Mesothelial cell of epicardium (in vitro differentiated cells): ENCODE data around the gene WRAP73. TPM values are rescaled to one million over a fixed set of nuclear protein-coding genes. Genes with fewer than 3 reads are reported as not detected.

Source experiments
- DNase-seq, 2 experiments: peaks; one replicate each; pipeline ENCODE4 v3.0.0; 2021; ENCODE audit warnings: low spot score in 2 of 2; ENCODE audit not compliant: unreplicated experiment in 2 of 2
- H3K27ac Mint-ChIP-seq: 2 replicates; pipeline ENCODE4 v1.8.0; 2021; ENCODE audit warnings: mixed read lengths
- H3K27me3 Mint-ChIP-seq: 2 replicates; pipeline ENCODE4 v1.8.0; 2021; ENCODE audit warnings: low read depth, mixed read lengths
- H3K36me3 Mint-ChIP-seq: 2 replicates; pipeline ENCODE4 v1.8.0; 2021; ENCODE audit warnings: mixed read lengths
- H3K4me1 Mint-ChIP-seq: 2 replicates; pipeline ENCODE4 v1.8.0; 2021; ENCODE audit warnings: mixed read lengths
- H3K4me3 Mint-ChIP-seq: 2 replicates; pipeline ENCODE4 v1.8.0; 2021; ENCODE audit warnings: mild to moderate bottlenecking, moderate library complexity, mixed read lengths
- H3K9me3 Mint-ChIP-seq: 2 replicates; pipeline ENCODE4 v1.8.0; 2021; ENCODE audit warnings: mixed read lengths
- total RNA-seq: library from RNA; stranded (reverse); gene quantifications from 3 replicates; pipeline ENCODE4 v1.2.1, GENCODE V29; 2021
- TF ChIP-seq, protein P1 (sequence below): fragments of 200-600 bp; sonication (generic); IDR thresholded peaks from one replicate; pipeline ENCODE4 v1.5.0; 2021; ENCODE audit warnings: antibody characterized with exemption; ENCODE audit not compliant: unreplicated experiment

Gene WRAP73
- total RNA-seq, 1 donor from 2014 or later, result 20.8 TPM

DNA sequence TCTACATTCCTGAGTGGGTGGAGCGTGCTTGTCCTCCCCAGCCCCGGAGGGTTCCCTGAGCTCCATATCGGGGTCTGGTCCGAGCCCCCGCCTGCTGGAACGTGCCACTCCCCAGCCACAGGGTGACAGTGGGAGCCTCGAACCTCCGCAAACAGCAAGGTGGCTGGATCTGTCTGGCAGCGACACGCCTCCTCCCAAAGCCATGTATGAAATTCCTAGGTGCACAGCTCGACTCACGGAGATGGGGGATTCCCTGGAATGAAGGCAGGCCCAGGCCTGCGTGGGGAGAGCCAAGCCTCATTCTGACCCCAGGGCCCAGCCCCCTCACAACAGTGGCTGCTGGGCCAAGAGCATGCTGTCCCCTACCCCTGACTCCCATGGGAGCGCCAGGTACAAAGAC lies 35.3 kb upstream of the WRAP73 start:
- Mint-ChIP-seq H3K4me3 (peak overlapping the region; percentile 10), H3K4me1 (peaks cover 18% of the 10 kb centered on the region), H3K36me3 (no peaks in the 10 kb centered on the region), H3K27me3 (peaks cover 29% of the 10 kb centered on the region), H3K27ac (peak overlapping the region; percentile 67), H3K9me3 (no peaks in the 10 kb centered on the region)
- DNase-seq, result no peak
- TF ChIP-seq, protein P1, sequence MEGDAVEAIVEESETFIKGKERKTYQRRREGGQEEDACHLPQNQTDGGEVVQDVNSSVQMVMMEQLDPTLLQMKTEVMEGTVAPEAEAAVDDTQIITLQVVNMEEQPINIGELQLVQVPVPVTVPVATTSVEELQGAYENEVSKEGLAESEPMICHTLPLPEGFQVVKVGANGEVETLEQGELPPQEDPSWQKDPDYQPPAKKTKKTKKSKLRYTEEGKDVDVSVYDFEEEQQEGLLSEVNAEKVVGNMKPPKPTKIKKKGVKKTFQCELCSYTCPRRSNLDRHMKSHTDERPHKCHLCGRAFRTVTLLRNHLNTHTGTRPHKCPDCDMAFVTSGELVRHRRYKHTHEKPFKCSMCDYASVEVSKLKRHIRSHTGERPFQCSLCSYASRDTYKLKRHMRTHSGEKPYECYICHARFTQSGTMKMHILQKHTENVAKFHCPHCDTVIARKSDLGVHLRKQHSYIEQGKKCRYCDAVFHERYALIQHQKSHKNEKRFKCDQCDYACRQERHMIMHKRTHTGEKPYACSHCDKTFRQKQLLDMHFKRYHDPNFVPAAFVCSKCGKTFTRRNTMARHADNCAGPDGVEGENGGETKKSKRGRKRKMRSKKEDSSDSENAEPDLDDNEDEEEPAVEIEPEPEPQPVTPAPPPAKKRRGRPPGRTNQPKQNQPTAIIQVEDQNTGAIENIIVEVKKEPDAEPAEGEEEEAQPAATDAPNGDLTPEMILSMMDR, result no peak

DNA sequence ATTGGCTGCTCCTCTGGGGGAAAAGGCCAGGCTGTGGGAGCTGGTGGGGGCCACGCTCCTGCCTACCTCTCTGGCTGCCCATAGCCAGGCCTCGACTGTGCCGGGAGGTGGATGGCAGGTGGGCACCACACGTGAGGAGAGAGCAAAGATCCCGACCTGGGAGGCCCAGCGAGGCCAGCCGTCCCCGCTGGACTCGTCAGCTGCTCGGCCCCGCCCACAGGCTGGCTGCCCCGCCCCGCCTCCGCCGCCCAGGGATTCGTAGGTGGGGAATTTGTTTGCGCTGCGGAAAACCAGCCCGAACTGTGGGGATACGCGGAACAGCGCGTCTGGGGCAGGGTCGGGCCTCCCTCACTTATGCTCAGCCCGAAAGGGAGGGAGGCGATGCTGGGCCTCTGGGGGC lies 34.1 kb upstream of the WRAP73 start:
- Mint-ChIP-seq H3K9me3 (no peaks in the 10 kb centered on the region), H3K4me3 (no peak overlapping the region), H3K4me1 (peaks cover 16% of the 10 kb centered on the region)

DNA sequence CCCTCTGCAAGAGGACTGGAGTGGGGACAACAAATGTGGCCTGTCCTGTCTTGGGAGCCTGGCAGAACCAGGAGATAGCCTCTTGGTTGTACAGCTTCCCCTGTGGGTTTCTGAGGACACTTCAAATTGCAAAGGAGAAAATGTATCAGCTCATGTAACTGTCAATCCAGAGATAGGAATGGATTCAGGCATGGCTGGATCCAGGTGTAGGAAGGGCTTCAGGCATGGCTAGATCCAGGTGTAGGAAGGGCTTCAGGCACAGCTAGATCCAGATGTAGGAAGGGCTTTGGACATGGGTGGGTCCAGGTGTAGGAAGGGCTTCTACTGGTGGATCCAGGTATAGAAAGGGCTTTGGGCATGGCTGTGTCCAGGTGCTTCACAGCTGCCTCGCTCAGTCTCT lies 33.3 kb upstream of the WRAP73 start:
- H3K4me1 Mint-ChIP-seq, result peaks cover 13% of the 10 kb centered on the region
- H3K36me3 Mint-ChIP-seq, result no peaks in the 10 kb centered on the region
- TF ChIP-seq, protein P1, result no peak
- no peak overlapping the region for H3K4me3 Mint-ChIP-seq
- no peaks in the 10 kb centered on the region for H3K9me3 Mint-ChIP-seq
- H3K27ac Mint-ChIP-seq, result no peak overlapping the region
- peaks cover 26% of the 10 kb centered on the region for H3K27me3 Mint-ChIP-seq
- no peak for DNase-seq

More for the DNA sequence above, 34.1 kb upstream of the WRAP73 start:
- no peaks in the 10 kb centered on the region for H3K36me3 Mint-ChIP-seq
- TF ChIP-seq, protein P1, result no peak
- peaks cover 30% of the 10 kb centered on the region for H3K27me3 Mint-ChIP-seq
- DNase-seq, result peak; percentile 56 to 75
- no peak overlapping the region for H3K27ac Mint-ChIP-seq

DNA sequence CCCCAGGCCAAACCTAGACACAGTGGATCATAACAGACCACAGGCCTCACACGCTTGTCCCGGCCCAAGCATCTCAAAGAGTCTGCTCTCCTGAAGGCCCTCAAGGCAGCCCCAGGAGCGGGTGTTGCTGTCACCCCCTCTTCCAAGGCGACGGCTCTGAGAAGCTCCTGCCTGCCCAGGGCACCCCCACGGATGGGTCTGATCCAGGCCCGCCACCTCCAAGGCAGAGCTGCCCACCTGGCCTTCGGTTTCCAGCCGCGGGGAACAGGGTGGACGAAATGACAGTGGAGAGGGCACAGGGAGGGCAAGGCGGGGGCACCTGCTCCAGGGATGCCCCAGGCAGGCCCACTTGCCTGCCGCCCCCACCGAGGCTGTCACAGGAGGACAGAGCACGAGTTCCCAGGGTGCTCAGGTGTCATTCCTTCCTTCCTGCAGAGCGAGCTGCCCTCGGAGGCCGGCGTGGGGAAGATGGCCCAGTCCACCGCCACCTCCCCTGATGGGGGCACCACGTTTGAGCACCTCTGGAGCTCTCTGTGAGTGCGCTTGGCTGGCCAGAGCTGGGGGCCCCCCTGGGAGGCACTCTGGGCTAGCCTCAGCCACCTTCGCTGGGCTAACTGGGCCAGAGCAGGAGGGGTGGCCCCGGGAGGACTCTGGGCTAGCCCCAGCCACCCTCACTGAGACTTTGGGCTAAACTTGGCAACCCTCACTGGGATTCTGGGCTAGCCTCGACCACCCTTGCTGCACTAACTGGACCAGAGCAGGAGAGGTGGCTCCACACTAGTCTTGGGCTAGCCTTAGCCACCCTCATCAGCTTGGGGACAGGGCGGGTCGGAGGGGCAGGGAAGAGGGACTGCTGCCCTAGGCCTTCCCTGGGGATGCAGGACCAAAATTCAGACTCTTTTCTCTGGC lies 32.2 kb upstream of the WRAP73 start:
- Mint-ChIP-seq H3K36me3 (no peaks in the 10 kb centered on the region), H3K4me3 (no peak overlapping the region), H3K27me3 (peaks cover 26% of the 10 kb centered on the region), H3K27ac (no peak overlapping the region), H3K9me3 (no peaks in the 10 kb centered on the region), H3K4me1 (peaks cover 8% of the 10 kb centered on the region)
- DNase-seq, result no peak
- TF ChIP-seq, protein P1, result no peak

DNA sequence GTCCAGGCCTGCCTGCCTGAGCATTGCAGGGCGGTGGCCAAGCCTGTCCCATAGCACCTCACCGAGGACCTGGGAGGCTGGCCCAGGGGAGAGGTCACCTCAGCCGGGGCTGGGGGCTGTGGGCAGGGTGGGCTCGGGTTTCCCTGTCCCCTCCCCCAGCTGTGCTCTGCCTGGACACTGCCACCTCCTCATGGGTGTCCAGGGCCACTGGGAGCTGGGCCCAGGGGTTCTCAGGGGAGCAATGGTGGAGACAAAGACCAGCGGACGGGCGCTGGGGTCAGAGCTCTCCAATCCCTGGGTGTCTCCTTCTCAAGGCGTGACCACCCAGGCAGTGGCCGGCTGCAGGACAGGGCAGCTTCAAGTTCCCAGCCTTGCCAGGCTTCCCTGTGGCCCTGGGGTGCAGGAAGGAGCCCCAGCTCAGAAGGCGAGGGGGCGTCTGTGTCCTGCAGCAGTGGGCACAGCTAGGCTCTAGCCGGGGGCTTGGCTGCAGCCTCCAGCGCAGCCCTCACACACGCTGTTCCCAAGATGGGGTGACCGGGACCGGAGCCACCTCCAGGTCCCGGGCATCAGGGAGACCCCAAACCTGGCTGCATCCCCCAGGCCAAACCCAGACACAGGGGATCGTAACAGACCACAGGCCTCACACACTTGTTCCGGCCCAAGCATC lies 31.5 kb upstream of the WRAP73 start:
- Mint-ChIP-seq H3K27ac (no peak overlapping the region), H3K4me1 (peaks cover 8% of the 10 kb centered on the region), H3K36me3 (no peaks in the 10 kb centered on the region), H3K4me3 (no peak overlapping the region), H3K27me3 (peaks cover 26% of the 10 kb centered on the region), H3K9me3 (no peaks in the 10 kb centered on the region)
- DNase-seq, result no peak
- TF ChIP-seq, protein P1, result no peak
